HepG2 (cell line): Measurements from ENCODE around the gene CD4. TPM values are rescaled to one million over a fixed set of nuclear protein-coding genes. Genes with fewer than 3 reads are reported as not detected.

ENCODE experiments used
- ATAC-seq: fragments of 200-7000 bp; cut with Tn5 transposase; 3 replicates; pipeline ENCODE4 v1.9.1; 2020; ENCODE audit warnings: mild to moderate bottlenecking, moderate library complexity
- BruUV-seq: library from RNA; stranded (reverse); fragments of 400-500 nt; replicated peaks from 2 replicates; lab custom pipeline; 2021; lab: Mats Ljungman, UMichigan
- CTCF ChIA-PET: fragments of 300-600 bp; formaldehyde crosslinking; extraction: SDS; loops from one replicate; lab custom pipeline; 2021; ENCODE audit warnings: low total read pairs, inconsistent platforms, low intra/inter-chr PET ratio; lab: Yijun Ruan, JAX
- POLR2A ChIA-PET: fragments of 350-600 bp; sonication (Branson Sonifier 250); formaldehyde crosslinking; loops from one replicate; lab custom pipeline; 2020; ENCODE audit warnings: antibody characterized with exemption, inconsistent platforms; lab: Yijun Ruan, JAX
- DNase-seq: peaks from one replicate; pipeline ENCODE4 v3.0.0-alpha.2; 2015; ENCODE audit warnings: low spot score
- FAIRE-seq: peaks from 3 replicates; lab custom pipeline; 2011; peaks lifted over from hg19 to GRCh38; lab: Jason Lieb, UNC
- H2AFZ ChIP-seq: one replicate; pipeline ENCODE4 v1.6.1; 2011; ENCODE audit warnings: low read length, inconsistent platforms
- H3K27ac ChIP-seq: fragments of 300-600 bp; 3 replicates; pipeline ENCODE4 v1.8.0; 2011; ENCODE audit warnings: mixed run types, mild to moderate bottlenecking, mixed read lengths, low read length, inconsistent platforms; ENCODE audit not compliant: insufficient read depth; ENCODE audit errors: extremely low read length
- H3K27me3 ChIP-seq, 2 experiments: fragments of 200-600 bp in 1 of 2; 2 replicates in 1 of 2; 3 replicates in 1 of 2; pipeline versions ENCODE4 v1.6.0 to v1.8.0; 2011; ENCODE audit warnings: low read length in 2 of 2, mild to moderate bottlenecking in 2 of 2, moderate library complexity in 2 of 2, inconsistent platforms in 1 of 2; ENCODE audit not compliant: insufficient read depth in 2 of 2, control insufficient read depth in 1 of 2
- H3K36me3 ChIP-seq, 2 experiments: fragments of 200-600 bp in 1 of 2; replicated peaks in 1 of 2; 2 replicates in 1 of 2; 3 replicates in 1 of 2; pipeline versions ENCODE4 v1.5.1 to v1.8.0; 2011; ENCODE audit warnings: low read length in 2 of 2, inconsistent platforms in 1 of 2; ENCODE audit not compliant: insufficient read depth in 2 of 2, control insufficient read depth in 1 of 2
- H3K4me1 ChIP-seq: 2 replicates; pipeline ENCODE4 v1.5.1; 2012; ENCODE audit warnings: low read length, inconsistent platforms; ENCODE audit not compliant: insufficient read depth
- H3K4me2 ChIP-seq: 2 replicates; pipeline ENCODE4 v1.6.0; 2011; ENCODE audit warnings: low read depth, low read length, inconsistent platforms
- H3K4me3 ChIP-seq, 3 experiments: fragments of 200-600 bp in 1 of 3; sonication (generic), shearing (Covaris generic) in 1 of 3; replicated peaks in 1 of 3; 2 replicates each; pipeline ENCODE4 v1.5.1; 2011 to 2016; ENCODE audit warnings: low read length in 3 of 3, inconsistent platforms in 2 of 3, low read depth in 2 of 3, mild to moderate bottlenecking in 2 of 3, control low read depth in 1 of 3, mixed read lengths in 1 of 3; ENCODE audit not compliant: insufficient read depth in 1 of 3
- H3K79me2 ChIP-seq: one replicate; pipeline ENCODE4 v1.6.1; 2011; ENCODE audit warnings: low read length, inconsistent platforms; ENCODE audit not compliant: insufficient read depth
- H3K9ac ChIP-seq: 2 replicates; pipeline ENCODE4 v1.6.0; 2011; ENCODE audit warnings: mild to moderate bottlenecking, low read depth, low read length, inconsistent platforms; ENCODE audit not compliant: insufficient read depth
- H3K9me3 ChIP-seq: 2 replicates; pipeline ENCODE4 v1.5.1; 2012; ENCODE audit warnings: mild to moderate bottlenecking, low read length
- H4K20me1 ChIP-seq: 2 replicates; pipeline ENCODE4 v1.6.0; 2011; ENCODE audit warnings: inconsistent platforms, mild to moderate bottlenecking, low read length, moderate library complexity; ENCODE audit not compliant: insufficient read depth
- FOSL2 ChIP-seq: sonication (generic); formaldehyde crosslinking; IDR thresholded peaks from 2 replicates; pipeline ENCODE4 v1.4.0; 2020; ENCODE audit warnings: missing genetic modification reagents
- JUND ChIP-seq: sonication (generic); formaldehyde crosslinking; IDR thresholded peaks from 2 replicates; pipeline ENCODE4 v1.8.0; 2022; ENCODE audit warnings: mild to moderate bottlenecking, missing genetic modification reagents
- MAZ ChIP-seq, 2 experiments: sonication (generic) in 1 of 2; formaldehyde crosslinking in 1 of 2; IDR thresholded peaks; 2 replicates each; pipeline versions ENCODE4 v1.5.0 to v1.6.1; 2012 to 2020; ENCODE audit warnings: low read depth in 2 of 2, mild to moderate bottlenecking in 2 of 2, borderline replicate concordance in 1 of 2, improper control_type of control experiment in 1 of 2, low read length in 1 of 2, missing genetic modification reagents in 1 of 2, moderate library complexity in 1 of 2
- MBD4 ChIP-seq: IDR thresholded peaks from 2 replicates; pipeline ENCODE4 v1.6.1; 2012; ENCODE audit warnings: low read length, inconsistent platforms, borderline replicate concordance
- SNAI1 ChIP-seq: sonication (generic); formaldehyde crosslinking; IDR thresholded peaks from 2 replicates; pipeline ENCODE4 v1.5.0; 2020; ENCODE audit warnings: mild to moderate bottlenecking, missing genetic modification reagents, borderline replicate concordance
- ZNF792 ChIP-seq: IDR thresholded peaks from 2 replicates; pipeline ENCODE4 v1.6.1; 2016
- ZNF839 ChIP-seq: sonication (generic); formaldehyde crosslinking; IDR thresholded peaks from 2 replicates; pipeline ENCODE4 v1.4.0; 2020; ENCODE audit warnings: missing genetic modification reagents, mild to moderate bottlenecking, borderline replicate concordance
- WGBS: methylation state at CpG from one replicate; pipeline ENCODE4 v1.1.6; 2017; ENCODE audit warnings: low lambda C conversion rate; 5-methylcytosine and 5-hydroxymethylcytosine counted together
- in situ Hi-C: cut with HindIII; loops from 2 replicates; pipeline ENCODE4 v1.10.0; 2017; ENCODE audit warnings: low pct_unique_long_range_greater_than_20kb; ENCODE audit not compliant: extremely low pct_ligation_motif_present
- intact Hi-C: fragments of 100-400 bp; cut with micrococcal nuclease; formaldehyde crosslinking; loops from one replicate; pipeline ENCODE4 v1.10.0; 2022; ENCODE audit not compliant: unreplicated experiment
- polyA plus RNA-seq, 8 experiments: library from polyadenylated mRNA; depleted of rRNA in 3 of 8; stranded (reverse) in 7 of 8; unstranded in 1 of 8; fragments of >200 nt; fragmentation: Illumina TruSeq in 4 of 8; extraction: Trizol in 4 of 8; gene quantifications; 2 replicates each; pipeline versions ENCODE4 v1.2.1 to v1.2.3, GENCODE V29; 2011 to 2016; ENCODE audit warnings: low read depth in 4 of 8, missing spikeins in 1 of 8, mixed read lengths in 1 of 8; ENCODE audit not compliant: insufficient read depth in 1 of 8
- total RNA-seq, 5 experiments: library from RNA; depleted of rRNA; stranded (reverse); fragments of >200 nt; fragmentation: Illumina TruSeq; extraction: Trizol; gene quantifications; 2 replicates each; pipeline ENCODE4 v1.2.3, GENCODE V29; 2016; ENCODE audit warnings: low read depth in 1 of 5

The CD4 gene
- total and polyA plus RNA-seq, 2 of the 13 experiments (the other 11 are each of a cell fraction or from before 2014, with no cell fraction given): 0.07 to 0.95 TPM

GRCh38 chr12:6784296-6784695 lies 5.0 kb upstream of the CD4 start:
- ChIA-PET CTCF (no interaction called here), POLR2A (interaction anchor here (1.1 to 1.6 kb wide), 2 partner anchors 16 to 31 kb away, joined by 3 to 4 read pairs; partner anchors contain the start of gene MLF2)
- Histone ChIP-seq H3K27ac (no peak overlapping the region), H3K4me1 (peaks cover 45% of the 10 kb centered on the region), H2AFZ (no peak overlapping the region), H3K9ac (no peak overlapping the region), H3K4me3 (no peak overlapping the region), H3K79me2 (no peaks in the 10 kb centered on the region), H3K36me3 (no peaks in the 10 kb centered on the region), H3K9me3 (no peaks in the 10 kb centered on the region), H3K27me3 (peaks cover 2 to 16% of the 10 kb centered on the region in 2 experiments; a peak in 3 of 5 replicates), H4K20me1 (no peaks in the 10 kb centered on the region), H3K4me2 (no peak overlapping the region; the same call in 1 of the 2 replicates)
- no peak for TF ChIP-seq MBD4
- 0 out of 2 replicates have a peak, but pooled peaks have one; percentile 13 for TF ChIP-seq FOSL2
- in situ Hi-C loops: loop anchor here (5.0 kb wide), 1 partner anchor 37 kb away; no protein-coding TSS in a partner anchor
- FAIRE-seq (no peak), DNase-seq (no peak), ATAC-seq (no peak)
- intact Hi-C loops: no loop called here
- WGBS: 24% methylated on average over 5 of the region's 5 CpGs
- no TSS peak for BruUV-seq

DNA sequence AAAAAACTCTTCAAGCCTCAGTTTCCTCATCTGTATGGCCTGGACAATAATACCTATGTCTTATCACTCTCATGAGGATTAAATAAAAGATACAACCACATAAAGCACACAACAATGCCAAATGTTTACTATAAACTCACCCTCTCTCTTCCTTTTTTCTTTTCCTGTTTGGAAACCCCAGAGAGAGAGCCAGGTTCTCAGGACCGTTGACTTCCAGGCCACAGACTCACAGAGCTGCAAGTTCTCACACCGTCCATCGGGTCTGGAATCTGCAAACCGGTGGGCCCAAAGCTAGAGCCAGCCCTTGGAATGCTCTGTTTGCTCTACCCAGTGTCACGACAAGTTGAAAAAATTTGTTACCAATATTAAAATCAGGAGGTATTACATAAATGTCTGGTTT lies 4.6 kb upstream of the CD4 start:
- H3K9ac ChIP-seq: no peak overlapping the region
- TF ChIP-seq ZNF792 (CRISPR knock-in tag): no peak
- no peak for TF ChIP-seq SNAI1 (CRISPR knock-in tag)
- TF ChIP-seq MAZ (IDR thresholded peaks at IDR 0.05; ENCODE audit: borderline replicate concordance, low read depth, low read length): no peak
- TF ChIP-seq MAZ (CRISPR knock-in tag; IDR thresholded peaks at IDR 0.05; ENCODE audit: low read depth): no peak
- no peak for TF ChIP-seq JUND (CRISPR knock-in tag)
- no peak for TF ChIP-seq ZNF839
- no peaks in the 10 kb centered on the region for H3K9me3 ChIP-seq
- no peak overlapping the region for H3K4me2 ChIP-seq
- H3K27ac ChIP-seq: no peak overlapping the region
- CTCF ChIA-PET: no interaction called here
- no peak for FAIRE-seq
- no peak for ATAC-seq
- no peak overlapping the region for H2AFZ ChIP-seq
- no peaks in the 10 kb centered on the region for H3K36me3 ChIP-seq
- peaks cover 45% of the 10 kb centered on the region for H3K4me1 ChIP-seq
- POLR2A ChIA-PET: interaction anchor here (1.1 to 1.6 kb wide), 2 partner anchors 17 to 32 kb away, joined by 3 to 4 read pairs; partner anchors contain the start of gene MLF2
- DNase-seq: no peak
- no peaks in the 10 kb centered on the region for H4K20me1 ChIP-seq
- 49% methylated on average over 5 of the region's 5 CpGs for WGBS
- BruUV-seq: no TSS peak
- H3K79me2 ChIP-seq: no peaks in the 10 kb centered on the region
- peaks cover 2 to 16% of the 10 kb centered on the region in 2 experiments; a peak in 3 of 5 replicates for H3K27me3 ChIP-seq
- no peak overlapping the region for H3K4me3 ChIP-seq
- intact Hi-C loops (no loop called here), in situ Hi-C loops (loop anchor here (5.0 kb wide), 1 partner anchor 37 kb away; no protein-coding TSS in a partner anchor)
